ENCODE results near the gene XCL1.

The XCL1 gene

DNA sequence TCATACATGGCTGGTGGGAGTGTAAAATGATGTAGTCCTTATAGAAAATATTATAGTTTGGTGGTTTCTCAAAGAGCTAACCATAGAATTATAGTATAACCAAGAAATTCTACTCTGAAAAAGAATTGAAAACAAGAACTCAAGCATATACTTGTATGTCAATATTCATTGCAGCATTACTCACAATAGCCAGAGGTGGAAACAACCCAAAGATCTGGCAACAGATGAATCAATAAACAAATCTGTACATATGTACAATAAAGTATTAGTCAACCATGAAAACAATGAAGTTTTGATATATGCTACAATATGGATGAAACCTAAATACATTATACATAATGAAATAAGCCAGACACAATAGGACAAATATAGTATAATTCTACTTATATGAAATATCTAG is 29.7 kb downstream of the XCL1 start:
- no peak for DNase-seq (ENCODE audit: low spot score)

DNA sequence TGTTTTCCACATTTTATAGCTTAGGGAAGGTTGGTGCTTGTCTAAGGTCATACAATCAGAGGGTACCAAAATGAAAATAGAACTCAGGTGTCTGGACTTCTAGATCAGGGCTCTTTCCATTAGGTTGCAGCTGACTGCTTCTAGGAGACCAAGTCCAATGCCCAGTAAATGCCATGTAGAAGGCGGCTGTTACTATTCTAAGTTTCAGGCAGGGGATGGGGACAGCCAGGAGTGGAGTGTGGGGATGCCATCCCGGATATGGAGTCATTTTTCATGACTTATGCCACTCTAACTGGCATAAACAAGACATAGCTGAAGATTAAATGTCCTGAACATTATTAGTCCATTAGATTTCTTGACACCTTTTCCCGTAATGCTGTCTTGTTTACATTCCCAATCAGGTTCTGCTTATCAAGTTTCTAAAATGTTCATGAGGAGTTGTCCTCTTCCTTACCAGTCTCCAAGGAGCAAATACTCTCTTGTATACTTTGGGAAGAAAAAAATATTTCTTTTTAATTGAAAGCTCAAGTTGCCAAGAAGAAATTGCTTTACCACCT is 31.5 kb downstream of the XCL1 start:
- DNase-seq (ENCODE audit: low spot score), result no peak

DNA sequence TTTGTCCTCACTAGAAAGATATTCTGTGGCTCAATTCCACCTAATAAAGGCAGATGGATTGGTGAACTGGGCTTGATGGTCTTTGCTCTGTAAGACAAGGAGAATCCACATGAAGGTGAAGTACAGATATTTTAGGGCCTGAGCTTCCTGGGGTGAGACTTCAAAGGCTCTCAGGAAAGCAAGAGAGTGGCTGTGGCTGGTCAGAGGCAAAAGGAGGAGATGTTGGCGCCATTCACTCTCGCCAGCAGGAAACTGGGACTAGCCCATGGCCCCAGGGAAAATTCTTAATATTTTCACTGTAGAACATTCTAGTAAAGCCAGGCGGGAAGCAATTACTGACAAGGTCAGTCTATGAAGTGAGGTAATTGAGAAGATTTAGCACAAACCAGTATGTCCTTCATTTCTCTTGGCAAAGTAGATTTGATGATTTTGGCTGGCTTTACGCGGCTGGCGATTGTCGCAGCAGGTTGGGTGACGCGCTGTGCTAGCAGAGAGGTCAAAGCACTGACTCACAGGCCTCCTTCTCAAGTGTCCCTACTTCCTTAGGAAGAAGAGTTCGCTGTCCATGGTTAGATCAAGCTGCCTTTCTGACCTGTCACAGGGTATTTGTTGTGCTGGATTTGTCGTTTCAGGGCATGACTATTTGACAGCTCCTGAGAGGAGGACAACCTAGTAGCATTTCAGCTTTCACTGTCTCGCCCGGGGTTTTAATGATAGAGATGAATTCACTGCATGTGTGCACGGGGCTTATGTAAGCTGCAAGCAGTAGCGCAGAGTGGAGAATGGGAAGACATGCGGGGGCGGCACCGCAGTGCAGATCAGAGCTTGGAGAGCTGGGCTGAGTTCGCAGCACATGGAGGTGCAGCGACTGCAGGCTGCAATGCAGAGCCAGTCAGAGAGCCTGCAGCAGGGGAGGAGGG is 32.7 kb downstream of the XCL1 start:
- peak; percentile 19 for DNase-seq (ENCODE audit: low spot score)

DNA sequence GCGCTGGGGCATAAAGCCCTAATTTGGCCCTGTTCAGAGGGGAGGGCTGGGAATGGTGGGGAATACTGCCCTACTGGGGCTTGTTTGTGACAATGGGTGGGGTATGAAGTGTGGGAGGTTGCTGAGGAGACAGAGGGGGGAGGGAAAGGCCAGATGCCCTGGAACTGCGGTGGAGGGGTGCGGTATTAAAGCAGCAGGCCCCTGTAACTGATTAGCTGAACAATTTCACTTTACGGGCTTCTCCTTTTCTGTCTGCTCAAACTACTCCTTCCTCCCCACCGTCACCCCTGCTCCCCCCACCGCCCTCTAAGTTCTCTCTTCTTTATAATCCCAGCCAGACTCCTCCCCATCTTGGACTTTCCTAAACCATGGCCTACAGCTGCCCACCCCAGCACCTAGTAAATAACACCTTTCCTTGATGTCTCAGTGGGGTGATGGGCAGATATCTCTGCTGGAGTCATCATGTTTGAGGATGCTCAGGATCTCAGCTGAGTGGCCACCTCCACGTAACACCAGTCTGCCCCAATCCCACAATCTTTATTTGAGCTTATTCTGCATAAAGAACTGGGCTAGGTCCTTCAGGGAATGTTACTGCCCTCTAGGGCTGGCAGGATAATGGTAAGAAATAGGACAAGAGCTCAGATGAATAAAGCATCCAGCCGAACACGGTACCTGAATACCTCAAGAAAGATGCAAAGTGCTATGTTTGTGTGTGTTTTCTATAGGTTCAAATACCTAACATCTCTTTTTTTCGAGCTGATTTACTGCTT is 33.5 kb downstream of the XCL1 start:
- DNase-seq (ENCODE audit: low spot score), result no peak

DNA sequence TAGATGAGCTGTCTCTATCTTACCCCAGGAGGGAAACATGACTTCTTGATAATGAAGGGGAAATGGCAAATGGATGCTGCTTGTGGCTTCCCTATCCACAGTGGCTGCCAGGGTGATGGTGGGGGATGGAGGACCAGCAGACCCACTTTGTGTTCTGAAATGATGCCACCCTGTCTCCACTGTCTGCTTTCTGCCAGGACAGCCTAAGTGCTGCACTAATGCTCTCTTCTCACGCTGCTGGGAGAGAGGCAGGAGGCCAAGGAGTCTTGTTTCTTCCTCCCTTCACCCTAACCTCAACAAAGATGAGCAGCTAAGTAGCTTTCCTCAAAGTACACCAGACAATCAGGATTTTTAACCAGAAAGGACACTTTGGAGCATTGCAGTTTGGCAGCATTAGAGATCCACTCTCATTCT is 36.6 kb downstream of the XCL1 start:
- no peak for DNase-seq (ENCODE audit: low spot score)

DNA sequence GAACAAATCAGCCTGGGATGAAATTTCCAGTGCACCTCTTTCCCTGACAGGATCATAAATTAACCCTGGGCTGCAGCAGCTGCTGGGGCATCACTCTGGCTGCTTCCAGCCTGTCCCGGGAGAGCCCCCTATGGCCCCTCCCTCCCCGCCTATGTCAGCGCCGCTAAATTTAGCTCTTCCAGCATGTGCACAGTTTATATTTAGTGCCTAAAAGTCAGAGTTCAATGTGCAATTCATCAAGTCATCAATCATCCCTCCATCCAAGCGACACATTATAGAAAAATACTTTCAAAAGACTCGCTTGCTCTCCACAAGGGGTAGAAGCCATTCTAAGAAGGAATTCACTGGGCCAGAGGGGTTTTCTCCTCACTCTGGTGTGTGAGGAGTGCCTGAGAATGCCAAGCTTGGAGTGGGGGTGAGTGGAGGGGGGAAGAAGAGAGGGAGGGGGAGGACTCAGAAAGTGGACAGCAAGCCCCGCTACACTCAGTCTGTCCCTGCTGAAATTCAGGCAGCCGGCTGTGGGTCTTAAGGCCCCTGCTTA is 37.4 kb downstream of the XCL1 start:
- no peak for DNase-seq (ENCODE audit: low spot score)

DNA sequence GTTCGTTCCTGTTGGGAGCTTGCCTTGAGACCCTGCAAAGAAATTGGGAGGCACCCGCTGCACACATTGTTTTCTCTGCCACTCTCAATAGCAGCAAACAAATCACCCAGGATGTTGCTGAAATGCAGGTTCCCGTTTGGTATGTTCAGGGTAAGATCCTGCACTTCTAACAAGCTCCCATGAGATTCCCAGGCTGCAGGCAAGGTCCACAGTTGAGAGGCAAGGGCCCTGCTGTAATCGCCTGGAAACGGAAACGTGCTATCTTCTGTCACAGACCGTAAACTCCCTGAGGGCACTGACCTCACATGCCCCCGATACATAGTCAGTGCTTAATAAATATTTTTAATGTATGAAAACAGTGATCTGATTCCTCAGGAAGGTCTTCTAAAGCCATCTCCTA is 37.8 kb downstream of the XCL1 start:
- DNase-seq (ENCODE audit: low spot score), result no peak

DNA sequence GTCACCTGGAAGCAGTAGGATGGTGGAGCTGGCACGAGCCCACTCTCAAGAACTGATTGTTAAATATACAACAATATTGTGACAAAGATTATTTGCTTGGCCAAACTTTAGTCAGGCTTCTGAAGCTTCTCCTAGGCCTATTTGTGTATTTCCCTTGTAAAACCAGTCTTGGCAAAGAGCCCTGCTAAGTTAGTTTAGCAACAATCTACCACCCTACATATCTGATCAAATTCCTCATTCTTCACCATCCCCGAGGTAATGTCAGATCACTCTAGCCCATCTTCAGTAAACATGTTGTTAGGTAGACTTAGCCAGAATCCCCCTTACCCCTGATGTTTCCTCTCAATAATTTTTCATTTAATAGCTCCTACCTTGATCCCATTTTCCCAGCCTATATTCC is 39.6 kb downstream of the XCL1 start:
- no peak for DNase-seq (ENCODE audit: low spot score)

DNA sequence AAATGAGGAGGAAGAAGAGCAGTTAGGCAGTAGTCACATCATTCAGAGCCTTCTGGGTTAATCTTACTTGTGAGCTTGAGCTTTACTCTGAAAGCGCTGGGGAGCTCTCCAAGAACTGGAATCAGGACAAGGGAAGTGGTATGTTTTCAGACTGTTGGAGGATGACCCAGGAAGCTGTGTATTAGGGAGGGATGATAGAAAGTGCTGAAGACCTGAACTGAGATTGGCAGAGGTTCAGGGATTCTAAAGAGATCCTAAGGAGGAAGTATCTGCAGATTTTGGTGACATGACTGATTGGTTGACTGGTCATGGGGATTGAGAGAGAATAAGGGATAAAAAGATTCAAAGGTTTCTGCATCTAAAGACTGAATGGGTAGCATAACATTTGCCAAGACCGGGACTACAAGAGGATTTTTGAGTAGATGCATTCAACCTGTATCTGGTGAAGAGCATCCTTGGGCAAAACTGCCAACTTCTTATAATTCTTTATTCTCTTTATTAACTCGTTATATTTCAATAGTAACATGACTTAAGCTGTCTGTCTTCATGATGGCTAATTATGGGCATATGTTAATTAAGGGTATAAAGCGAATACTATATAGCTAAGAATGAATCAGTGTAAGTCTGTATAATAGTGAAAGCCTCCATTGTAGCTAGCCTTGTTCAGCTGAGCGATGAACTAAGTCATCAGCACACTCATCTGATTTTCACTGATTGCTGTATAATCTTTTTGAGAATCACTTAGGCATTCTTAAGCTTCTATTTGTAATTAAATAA is 41.8 kb downstream of the XCL1 start:
- DNase-seq (ENCODE audit: low spot score), result peak; percentile 93

DNA sequence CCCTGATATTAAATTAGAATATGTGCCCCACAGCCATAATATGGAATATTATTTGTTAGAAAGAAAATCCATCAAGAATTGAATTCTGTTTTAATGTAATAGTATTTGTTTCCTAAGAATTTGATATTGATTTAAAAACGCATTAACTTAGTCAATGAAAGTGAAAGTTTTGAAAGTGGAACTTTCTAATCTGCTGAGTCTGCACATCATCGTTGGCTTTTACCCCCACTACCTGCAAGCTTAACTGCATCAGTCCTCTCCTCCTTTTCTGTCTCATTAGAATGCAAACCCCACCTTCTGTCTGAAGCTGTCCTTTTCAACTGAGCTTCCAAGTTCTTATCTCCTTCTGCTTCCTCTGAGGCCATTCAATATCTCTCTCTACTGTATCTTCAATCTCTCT is 42.5 kb downstream of the XCL1 start:
- DNase-seq (ENCODE audit: low spot score), result no peak

DNA sequence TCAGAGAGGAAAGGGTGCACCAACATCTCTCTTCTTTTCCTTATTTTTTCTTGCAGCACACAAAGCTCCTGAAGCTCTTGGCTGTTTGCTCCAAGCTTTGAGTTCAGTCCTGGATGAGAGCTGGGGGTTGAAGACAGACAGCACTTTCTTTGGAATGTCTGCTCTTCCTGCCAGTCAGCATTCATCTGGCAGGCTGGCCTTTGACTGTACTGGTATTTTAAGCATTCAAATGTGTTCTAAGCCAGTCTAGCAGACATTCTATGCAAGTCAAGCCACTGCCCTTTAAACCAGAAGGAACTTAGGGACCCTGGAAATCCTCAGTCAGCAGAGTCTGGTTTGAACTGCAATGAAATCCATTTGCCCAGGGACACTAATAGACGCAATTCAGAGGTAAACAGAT is 45.0 kb downstream of the XCL1 start:
- no peak for DNase-seq (ENCODE audit: low spot score)

DNA sequence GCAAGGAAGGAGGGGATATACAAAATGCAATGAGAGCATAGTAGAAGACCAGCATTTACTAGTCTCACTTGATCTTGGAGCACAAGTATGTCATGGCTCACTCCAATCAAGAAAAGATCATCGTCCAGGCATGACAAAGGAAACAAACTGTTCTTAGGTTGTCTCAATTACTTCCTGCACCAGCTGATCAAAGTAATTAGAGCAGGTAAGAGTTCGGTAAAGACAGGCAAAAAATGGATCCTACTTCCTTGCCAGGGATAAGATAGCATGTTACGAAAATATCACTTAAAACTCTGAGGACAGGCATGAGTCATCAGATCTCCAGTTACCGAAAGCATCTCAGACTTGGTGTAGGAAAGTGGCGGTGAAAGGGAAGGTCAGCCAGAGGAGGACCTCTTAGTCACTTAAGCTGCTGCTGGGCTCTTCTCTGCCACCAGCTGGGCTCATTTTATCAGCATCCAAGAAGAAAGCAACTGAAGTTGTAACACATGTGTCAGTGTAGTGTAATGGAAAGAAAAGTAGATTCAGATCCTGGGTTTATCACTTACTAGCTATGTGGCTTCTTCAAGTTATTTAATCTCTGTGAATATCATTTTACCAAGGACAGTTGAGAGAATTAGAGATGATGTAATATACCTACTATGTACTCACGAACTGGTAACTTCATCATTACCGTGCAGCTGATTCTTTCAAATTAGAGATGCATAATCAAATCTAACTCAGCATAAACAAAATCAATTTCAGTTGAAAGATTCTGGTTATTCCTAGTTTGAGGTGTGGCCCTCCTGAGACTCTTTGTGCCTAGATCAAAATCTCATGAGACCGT is 46.8 kb downstream of the XCL1 start:
- DNase-seq (ENCODE audit: low spot score), result no peak

DNA sequence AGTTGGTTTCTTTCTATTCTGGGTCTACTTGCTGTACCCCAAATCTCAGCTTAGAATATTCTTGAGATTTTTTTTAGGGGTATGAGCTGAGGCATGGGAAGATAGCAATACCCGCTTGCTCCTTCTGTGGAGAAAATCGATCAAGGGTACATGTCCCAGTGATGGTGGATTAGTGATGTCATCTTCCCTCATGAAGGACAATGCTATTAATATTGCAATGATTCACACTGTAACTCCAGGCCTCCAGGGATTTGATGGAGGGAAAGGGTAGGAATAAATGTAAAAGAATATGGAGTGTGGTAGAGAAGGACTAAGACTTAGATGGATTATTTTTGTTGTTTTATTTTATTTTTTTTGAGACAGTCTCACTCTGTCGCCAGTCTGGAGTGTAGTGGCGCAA is 47.4 kb downstream of the XCL1 start:
- DNase-seq (ENCODE audit: low spot score), result no peak

DNA sequence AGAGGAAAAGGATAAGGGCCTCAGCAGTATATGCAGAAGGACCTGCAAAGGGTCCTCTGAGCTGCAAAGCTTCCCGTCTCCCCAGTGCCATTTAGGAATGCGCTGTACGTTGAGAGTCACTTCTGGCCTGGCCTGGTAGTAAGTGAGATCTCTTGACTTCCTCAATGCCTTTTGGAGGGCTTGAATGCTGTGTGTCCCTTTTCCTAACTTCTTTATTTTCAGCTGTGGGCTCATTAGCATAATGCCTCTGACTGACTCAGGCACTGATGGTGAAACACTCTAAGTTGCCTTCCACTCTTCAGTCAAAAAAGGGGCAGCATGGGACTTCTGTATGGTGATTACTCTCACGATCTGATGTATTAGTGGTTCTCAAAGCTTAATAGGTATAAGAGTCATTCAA is 49.9 kb downstream of the XCL1 start:
- no peak for DNase-seq (ENCODE audit: low spot score)

DNA sequence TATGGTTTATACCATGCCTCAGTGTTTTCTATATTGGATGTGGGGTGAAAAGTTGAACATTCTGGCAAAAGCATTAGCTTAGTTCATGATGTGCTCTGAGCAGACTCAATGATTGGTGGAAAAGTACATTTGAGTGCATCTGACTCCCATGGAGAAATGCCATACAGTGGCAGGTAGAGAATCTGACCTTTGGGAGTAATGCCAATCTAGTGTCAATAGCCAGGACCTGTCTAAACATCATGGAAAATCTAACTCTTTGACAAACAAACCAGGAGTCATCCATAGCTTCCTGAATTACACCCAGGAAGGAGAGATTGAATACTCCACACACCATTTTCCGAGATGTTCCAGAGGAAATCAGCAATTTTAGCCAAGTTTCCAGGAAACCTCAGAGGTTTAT is 51.0 kb downstream of the XCL1 start:
- no peak for DNase-seq (ENCODE audit: low spot score)

DNA sequence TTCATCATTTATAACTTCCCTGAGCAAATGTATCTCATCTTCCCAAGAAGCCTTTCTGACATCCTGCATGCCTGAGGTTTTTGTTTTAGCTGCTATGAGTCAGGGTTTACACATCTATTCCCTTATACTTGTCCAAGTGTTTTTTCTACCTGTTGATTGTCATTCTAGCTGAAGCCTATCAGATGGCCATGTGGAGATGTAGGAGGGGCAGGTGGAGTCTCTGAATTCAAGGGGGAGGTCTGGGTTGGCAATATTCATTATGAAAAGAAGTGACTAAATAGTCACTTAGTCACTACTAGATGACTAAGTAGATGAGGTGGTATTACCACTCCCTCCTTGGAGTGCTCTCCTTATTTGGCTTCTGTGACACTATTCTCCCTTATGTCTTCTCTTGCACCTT is 52.4 kb downstream of the XCL1 start:
- no peak for DNase-seq (ENCODE audit: low spot score)

DNA sequence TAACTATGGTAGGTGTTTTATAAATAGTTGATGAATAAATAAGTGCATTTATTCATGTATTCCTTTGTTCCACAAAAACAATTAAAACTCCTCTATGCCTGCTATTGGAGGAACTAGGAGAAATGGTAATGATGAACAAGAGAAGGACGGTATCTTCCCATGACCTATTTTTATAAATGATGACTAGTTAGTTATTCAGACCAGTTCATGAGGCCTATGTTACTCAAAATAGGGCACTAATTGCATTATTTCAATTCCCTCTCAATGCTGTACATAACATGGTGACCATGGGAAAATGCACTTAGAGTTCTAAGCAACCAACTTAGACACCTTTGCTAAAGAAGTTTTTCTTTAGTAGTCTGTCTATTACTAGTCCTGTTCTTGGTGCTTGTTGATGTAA is 53.1 kb downstream of the XCL1 start:
- DNase-seq (ENCODE audit: low spot score), result no peak
